ENCODE results near the gene CTIF. TPM values are rescaled to one million over a fixed set of nuclear protein-coding genes. Genes with fewer than 3 reads are reported as not detected.

The CTIF gene
- total and polyA plus RNA-seq, 5 donors, result 41.0 to 78.2 (median 48.5) TPM

DNA sequence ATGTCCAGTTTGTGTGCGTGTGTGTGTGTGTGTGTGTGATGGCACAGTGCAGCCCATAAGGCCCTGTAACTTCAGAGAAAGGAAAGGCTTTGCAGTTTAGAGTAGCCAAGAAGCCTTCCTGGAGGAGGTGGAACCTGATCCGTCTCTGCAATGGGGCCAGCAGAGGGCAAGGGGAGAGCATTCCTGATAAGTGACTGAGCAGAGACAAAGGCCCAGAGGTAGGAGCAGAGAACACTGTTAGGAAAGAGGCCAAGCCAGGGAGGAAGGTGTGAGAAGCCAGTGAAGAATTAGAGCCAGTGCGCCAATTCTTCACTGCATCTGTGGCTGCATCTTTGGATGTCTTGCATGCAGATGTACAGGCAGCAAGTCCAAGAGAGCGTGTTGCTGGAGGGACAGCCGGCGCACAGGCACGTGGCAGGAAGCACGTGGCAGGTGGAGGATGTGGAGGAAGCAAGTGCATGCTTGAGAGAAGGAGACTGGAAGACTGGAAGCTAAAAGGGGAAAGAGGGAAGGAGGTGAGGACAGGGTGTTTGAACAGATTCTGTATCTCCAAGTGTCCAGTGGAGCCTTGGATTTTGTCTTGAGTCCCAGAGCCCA, 196.3 kb downstream of the CTIF start:
- H3K9me3 ChIP-seq (ENCODE audit: control insufficient read depth, low read length), result no peaks in the 10 kb centered on the region
- DNase-seq, result peak in 1 of 3 donors; percentile 49
- no peak for ATAC-seq
- peaks cover 24% of the 10 kb centered on the region for H3K4me1 ChIP-seq (ENCODE audit: control insufficient read depth, insufficient read depth, low read length)
- no peaks in the 10 kb centered on the region for H3K27me3 ChIP-seq (ENCODE audit: control insufficient read depth, insufficient read depth)
- 64% methylated on average over 8 of the region's 8 CpGs for WGBS
- intact Hi-C loops (cut with DNase I), result no loop called here
- no peak overlapping the region for H3K27ac ChIP-seq (ENCODE audit: low read length)
- H3K4me3 ChIP-seq (ENCODE audit: low read length), result no peak overlapping the region

DNA sequence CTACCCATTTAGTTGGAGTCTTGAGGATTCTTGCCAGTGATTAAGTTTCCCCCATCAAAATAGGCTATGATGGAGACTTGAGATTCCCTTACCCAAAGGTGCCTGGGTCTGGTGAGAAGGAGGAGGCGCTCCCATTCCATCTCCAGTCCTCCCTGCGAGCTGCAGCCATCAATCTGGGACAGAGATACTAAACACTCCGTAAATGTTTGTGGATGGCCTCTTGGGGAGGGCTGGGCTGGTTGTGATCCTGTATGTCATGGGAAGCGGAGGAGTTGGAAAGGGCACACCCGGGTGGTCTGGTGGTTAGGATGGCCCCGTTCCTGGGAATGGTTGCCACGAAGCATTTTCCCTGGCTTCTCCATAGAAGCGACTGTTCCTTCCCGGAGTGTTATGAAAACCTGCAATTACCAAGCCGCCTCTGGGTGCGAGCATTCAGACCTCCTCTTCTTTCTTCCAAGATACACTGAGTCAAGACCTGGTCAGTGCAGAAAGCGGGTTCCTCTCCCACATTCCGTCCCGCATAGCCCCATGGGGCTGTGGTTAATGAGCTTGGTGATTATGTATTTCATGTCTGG, 196.9 kb downstream of the CTIF start:
- Histone ChIP-seq H3K4me3 (ENCODE audit: low read length) (no peak overlapping the region), H3K27me3 (ENCODE audit: control insufficient read depth, insufficient read depth) (no peaks in the 10 kb centered on the region), H3K4me1 (ENCODE audit: control insufficient read depth, insufficient read depth, low read length) (peaks cover 24% of the 10 kb centered on the region), H3K9me3 (ENCODE audit: control insufficient read depth, low read length) (no peaks in the 10 kb centered on the region), H3K27ac (ENCODE audit: low read length) (no peak overlapping the region)
- intact Hi-C loops (cut with DNase I), result no loop called here
- DNase-seq (no peak), ATAC-seq (no peak)
- WGBS, result 89% methylated on average over 14 of the region's 14 CpGs

DNA sequence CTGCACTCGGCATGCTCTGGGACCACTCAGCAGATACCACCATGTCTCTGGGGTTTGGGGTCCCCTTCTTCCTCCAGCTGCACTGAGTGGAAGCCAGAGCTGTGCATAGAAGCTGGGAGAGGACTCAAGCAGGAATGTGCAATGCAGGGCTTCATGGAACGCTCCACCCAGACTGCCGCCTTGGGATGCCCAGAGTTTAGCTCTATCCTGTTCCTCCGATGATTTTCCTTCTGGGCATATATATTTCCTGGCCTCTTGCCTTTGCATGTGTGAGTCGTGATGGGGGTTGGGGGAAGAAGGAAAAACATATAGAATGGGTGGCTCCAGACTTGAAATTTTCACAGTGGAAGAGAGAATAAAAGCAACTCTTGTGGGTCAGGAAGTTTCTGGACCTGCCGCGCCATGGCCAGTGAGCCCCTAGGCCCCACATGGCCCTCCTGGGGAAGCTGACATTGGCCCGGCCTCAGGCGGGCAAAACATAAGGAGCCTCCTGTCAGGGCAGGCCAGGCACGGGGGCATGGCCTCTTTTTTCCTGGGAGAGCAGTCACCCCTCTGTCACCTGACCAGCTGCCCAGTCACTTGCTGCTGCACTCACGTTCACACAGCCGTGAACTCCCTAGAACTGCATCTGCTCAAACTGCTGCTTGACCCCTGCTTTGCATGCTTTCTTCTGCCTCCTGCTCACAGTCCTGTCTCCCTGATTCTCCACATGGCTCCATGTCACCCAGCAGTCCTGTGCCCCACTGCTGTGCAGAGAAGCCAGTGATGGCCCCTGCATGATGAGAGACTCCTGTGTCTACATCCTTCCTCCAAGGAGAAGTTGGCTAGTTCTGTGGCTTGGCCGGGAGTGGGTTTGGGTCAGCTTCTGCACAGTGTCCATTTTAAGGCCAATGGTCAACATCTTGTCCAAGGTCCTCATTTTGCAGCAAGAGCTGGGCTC, 197.8 kb downstream of the CTIF start:
- DNase-seq, result no peak
- 87% methylated on average over 13 of the region's 13 CpGs for WGBS
- peaks cover 24% of the 10 kb centered on the region for H3K4me1 ChIP-seq (ENCODE audit: control insufficient read depth, insufficient read depth, low read length)

DNA sequence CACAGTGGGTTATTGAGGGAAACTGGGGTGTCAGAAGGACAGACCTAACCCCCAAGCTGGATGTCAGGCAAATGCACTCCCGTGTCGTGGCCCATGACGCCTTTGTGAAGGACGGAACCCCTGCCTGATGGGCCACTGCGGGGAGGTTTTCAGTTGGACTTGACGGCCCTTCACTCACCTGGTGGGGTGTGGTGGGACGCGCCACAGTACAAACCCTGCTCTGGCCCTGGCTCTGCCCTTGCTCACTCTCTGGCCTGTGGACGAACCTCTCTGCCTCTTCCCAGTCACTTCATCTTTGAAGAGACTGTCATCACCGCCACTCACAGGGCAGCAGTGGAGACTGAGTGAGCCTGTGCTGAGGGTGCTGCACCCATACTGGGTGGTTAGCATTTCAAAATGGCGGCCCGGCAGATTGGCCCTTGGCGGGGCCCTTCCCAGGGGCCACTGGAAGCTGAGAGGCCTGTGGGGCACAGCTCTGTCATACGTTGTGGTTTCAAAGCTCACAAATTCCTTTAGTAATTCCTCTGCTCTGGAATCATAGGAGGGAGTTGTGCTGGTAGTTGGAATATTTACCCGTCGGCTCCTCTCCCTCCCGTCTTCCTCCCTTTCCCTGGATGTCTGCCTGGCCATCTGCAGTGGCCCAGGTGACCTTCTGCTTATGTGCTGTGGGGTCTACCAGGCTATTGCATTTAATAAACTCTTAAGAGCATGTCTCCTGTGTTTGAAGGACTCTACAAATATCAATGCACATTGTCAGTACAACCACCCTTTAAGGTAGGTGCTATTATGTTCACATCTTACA, 200.6 kb downstream of the CTIF start:
- 78% methylated on average over 17 of the region's 17 CpGs for WGBS
- Histone ChIP-seq H3K9me3 (ENCODE audit: control insufficient read depth, low read length) (no peaks in the 10 kb centered on the region), H3K27me3 (ENCODE audit: control insufficient read depth, insufficient read depth) (no peaks in the 10 kb centered on the region), H3K4me3 (ENCODE audit: low read length) (no peak overlapping the region), H3K27ac (ENCODE audit: low read length) (no peak overlapping the region), H3K4me1 (ENCODE audit: control insufficient read depth, insufficient read depth, low read length) (peaks cover 24% of the 10 kb centered on the region)
- intact Hi-C loops (cut with DNase I), result no loop called here
- DNase-seq, result peak in 1 of 3 donors; percentile 49
- no peak for ATAC-seq

More for the DNA sequence above, 197.8 kb downstream of the CTIF start:
- Histone ChIP-seq H3K27ac (ENCODE audit: low read length) (no peak overlapping the region), H3K9me3 (ENCODE audit: control insufficient read depth, low read length) (no peaks in the 10 kb centered on the region), H3K27me3 (ENCODE audit: control insufficient read depth, insufficient read depth) (no peaks in the 10 kb centered on the region), H3K4me3 (ENCODE audit: low read length) (no peak overlapping the region)
- no peak for ATAC-seq
- intact Hi-C loops (cut with DNase I), result no loop called here

DNA sequence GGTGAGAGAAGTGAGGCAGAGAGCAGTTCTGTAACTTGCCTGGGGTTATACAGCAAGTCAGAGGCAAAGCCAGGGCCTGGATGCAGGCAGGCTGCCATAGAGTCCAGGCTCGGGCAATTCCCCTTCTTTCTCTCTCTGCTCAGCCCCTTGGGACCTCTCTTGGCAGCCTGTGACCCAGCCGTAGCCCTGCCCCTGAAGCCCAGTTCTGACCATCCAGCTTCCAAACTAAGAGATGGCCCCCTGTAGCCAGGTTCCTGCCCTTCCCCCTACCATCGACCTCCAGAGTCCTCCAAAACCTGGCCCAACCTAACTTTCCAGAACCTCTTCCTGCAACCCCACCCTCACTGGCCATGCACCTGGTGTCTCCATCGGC, 201.2 kb downstream of the CTIF start:
- 55% methylated on average over 4 of the region's 4 CpGs for WGBS
- peak; percentile 41 to 69 for ATAC-seq
- Histone ChIP-seq H3K27me3 (ENCODE audit: control insufficient read depth, insufficient read depth) (no peaks in the 10 kb centered on the region), H3K4me3 (ENCODE audit: low read length) (no peak overlapping the region), H3K4me1 (ENCODE audit: control insufficient read depth, insufficient read depth, low read length) (peaks cover 22% of the 10 kb centered on the region), H3K9me3 (ENCODE audit: control insufficient read depth, low read length) (no peaks in the 10 kb centered on the region), H3K27ac (ENCODE audit: low read length) (no peak overlapping the region)
- intact Hi-C loops (cut with DNase I), result no loop called here
- peak; percentile 81 to 92 (median 92) for DNase-seq

DNA sequence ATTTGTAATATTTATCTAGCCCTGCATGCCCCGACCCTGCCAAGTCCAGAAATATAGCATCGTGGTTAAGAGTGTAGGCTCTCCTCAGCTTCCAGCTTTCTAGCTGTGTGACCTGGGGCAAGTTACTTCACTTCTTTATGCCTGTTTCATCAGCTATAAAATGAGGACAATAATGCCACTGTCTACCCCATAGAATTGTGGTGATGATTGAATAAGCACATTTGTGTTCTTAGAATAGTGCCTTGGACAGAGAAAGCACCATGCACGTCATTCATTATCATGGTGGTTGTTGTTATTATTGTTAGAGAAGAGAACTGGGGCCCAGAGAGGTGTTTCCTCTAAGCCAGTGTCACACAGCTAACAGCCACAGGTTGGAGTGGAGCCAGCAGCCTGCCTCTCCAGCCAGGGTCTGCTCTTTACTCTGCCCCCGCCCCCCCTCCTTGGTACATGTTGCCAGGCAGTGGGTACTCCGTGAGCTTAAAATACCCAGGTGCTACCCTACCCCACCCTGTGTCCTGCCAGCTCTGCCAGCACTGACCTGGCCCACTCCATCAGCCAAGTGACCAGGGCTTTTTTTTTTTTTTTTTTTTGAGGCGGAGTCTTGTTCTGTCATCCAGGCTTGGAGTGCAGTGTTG, 202.1 kb downstream of the CTIF start:
- WGBS, result 70% methylated on average over 6 of the region's 6 CpGs
- intact Hi-C loops (cut with DNase I), result no loop called here
- Histone ChIP-seq H3K27ac (ENCODE audit: low read length) (no peak overlapping the region), H3K4me1 (ENCODE audit: control insufficient read depth, insufficient read depth, low read length) (peaks cover 20% of the 10 kb centered on the region), H3K4me3 (ENCODE audit: low read length) (no peak overlapping the region), H3K9me3 (ENCODE audit: control insufficient read depth, low read length) (no peaks in the 10 kb centered on the region), H3K27me3 (ENCODE audit: control insufficient read depth, insufficient read depth) (no peaks in the 10 kb centered on the region)
- peak in 2 of 3 donors; percentile 62 to 80 for DNase-seq
- ATAC-seq, result peak in 1 of 2 donors; percentile 35

DNA sequence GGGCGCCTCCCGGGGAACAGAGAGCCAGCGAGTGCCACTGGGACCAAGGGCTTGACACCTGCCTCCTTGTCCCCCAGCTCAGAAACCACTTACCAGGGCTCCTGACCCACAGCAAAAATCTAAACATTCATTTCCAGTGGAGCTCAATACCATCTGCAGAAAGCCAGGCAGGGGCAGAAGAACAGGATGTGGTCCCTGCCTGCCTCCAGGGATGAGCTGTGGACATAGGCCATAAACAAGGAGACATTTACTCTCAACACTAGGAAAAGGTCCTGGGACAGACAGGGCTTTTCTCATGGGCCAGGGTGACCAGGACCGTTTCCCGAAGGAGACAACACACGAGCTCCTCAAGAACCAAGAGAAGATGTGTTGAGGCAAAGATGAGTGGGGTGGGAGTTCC, 203.0 kb downstream of the CTIF start:
- Histone ChIP-seq H3K27me3 (ENCODE audit: control insufficient read depth, insufficient read depth) (no peaks in the 10 kb centered on the region), H3K9me3 (ENCODE audit: control insufficient read depth, low read length) (no peaks in the 10 kb centered on the region), H3K4me1 (ENCODE audit: control insufficient read depth, insufficient read depth, low read length) (peaks cover 20% of the 10 kb centered on the region), H3K4me3 (ENCODE audit: low read length) (no peak overlapping the region), H3K27ac (ENCODE audit: low read length) (peak overlapping the region; percentile 59)
- intact Hi-C loops (cut with DNase I), result no loop called here
- 95% methylated on average over 6 of the region's 6 CpGs for WGBS
- ATAC-seq (no peak), DNase-seq (no peak)

DNA sequence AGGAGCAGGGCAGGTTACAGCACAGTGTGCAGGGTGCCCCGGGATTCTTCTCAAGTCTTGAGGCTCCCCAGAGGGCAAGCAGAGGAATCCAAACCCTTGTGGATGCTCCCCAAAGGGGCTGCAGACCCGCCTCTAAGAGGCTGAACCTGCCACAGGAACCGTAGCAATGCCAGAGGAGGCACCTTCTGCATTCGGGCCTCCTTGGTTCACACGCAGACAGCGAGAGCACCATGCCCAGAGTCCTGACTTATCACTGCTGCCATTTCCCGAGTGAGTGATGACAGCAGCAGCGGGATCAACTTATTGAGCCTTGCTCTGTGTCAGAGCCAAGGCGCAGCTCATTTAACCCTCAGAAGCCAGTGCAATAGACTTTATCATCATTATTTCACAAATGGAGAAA, 203.5 kb downstream of the CTIF start:
- peak overlapping the region; percentile 59 for H3K27ac ChIP-seq (ENCODE audit: low read length)
- H3K27me3 ChIP-seq (ENCODE audit: control insufficient read depth, insufficient read depth), result no peaks in the 10 kb centered on the region
- no peak overlapping the region for H3K4me3 ChIP-seq (ENCODE audit: low read length)
- H3K9me3 ChIP-seq (ENCODE audit: control insufficient read depth, low read length), result no peaks in the 10 kb centered on the region
- H3K4me1 ChIP-seq (ENCODE audit: control insufficient read depth, insufficient read depth, low read length), result peaks cover 20% of the 10 kb centered on the region
- 48% methylated on average over 9 of the region's 9 CpGs for WGBS
- ATAC-seq (no peak), DNase-seq (peak in 1 of 3 donors; percentile 48)
- intact Hi-C loops (cut with DNase I), result no loop called here

DNA sequence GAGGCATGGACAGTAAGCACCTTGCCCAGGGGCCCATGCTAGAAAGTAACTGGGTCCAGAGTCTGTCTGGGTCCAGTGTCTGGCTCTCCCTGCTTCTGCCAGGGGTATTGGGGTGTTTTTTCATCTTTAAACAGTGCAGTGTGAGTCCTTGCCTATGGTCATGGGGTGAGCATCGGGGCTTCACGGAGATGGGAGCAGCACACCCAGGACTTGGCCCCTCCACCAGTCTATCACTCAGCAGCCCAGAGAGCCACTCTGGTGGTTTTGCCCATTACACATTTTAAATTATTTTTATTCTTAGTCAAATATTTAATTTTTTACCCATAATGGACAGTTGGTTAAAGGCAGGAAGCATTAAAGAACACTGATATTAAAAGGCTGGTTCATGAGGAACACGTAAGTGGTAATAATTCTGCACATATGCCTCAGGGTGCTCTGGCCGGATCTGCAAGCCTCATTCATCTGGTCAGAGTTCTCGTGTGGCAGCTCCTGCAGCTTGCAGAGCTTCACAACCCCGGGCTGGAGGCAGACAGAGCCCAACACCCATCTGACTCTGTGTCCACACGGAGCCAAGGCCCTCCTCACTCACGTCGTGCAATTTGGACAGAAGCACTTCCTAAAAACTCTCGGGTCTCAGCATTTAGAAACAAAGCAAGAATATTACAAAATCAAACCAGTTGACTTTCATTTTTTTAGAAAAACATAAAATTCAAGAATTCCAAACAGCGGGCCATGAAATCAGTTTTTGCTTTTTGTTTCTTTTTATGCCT, 204.1 kb downstream of the CTIF start:
- peaks cover 20% of the 10 kb centered on the region for H3K4me1 ChIP-seq (ENCODE audit: control insufficient read depth, insufficient read depth, low read length)
- peak; percentile 81 to 91 (median 90) for DNase-seq
- WGBS, result 23% methylated on average over 11 of the region's 11 CpGs
- H3K9me3 ChIP-seq (ENCODE audit: control insufficient read depth, low read length), result no peaks in the 10 kb centered on the region
- no peak overlapping the region for H3K4me3 ChIP-seq (ENCODE audit: low read length)
- ATAC-seq, result peak; percentile 78 to 79
- H3K27me3 ChIP-seq (ENCODE audit: control insufficient read depth, insufficient read depth), result no peaks in the 10 kb centered on the region
- intact Hi-C loops (cut with DNase I), result no loop called here
- H3K27ac ChIP-seq (ENCODE audit: low read length), result peak overlapping the region; percentile 59

DNA sequence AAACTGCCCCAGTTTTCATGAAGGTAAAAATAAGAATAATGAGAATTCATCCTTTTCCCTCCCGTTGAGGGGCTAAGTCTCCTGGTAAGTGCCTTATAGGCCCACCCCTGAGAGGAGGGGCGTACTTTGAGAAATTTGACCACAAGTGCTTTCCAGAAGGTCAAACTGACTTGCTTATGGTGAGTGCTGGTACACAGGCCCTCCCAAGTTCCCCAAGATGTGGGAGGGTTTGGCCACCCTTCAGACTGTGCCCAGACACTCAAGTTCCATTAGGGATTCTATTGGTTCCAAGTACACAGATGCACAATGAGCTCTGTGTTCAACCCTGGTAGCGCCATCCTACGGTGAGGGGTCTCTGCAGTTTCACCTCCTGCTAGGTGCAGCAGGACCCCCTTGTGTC, 205.1 kb downstream of the CTIF start:
- no peaks in the 10 kb centered on the region for H3K27me3 ChIP-seq (ENCODE audit: control insufficient read depth, insufficient read depth)
- H3K4me1 ChIP-seq (ENCODE audit: control insufficient read depth, insufficient read depth, low read length), result peaks cover 20% of the 10 kb centered on the region
- DNase-seq (no peak), ATAC-seq (no peak)
- 80% methylated on average over 4 of the region's 4 CpGs for WGBS
- intact Hi-C loops (cut with DNase I), result no loop called here
- H3K4me3 ChIP-seq (ENCODE audit: low read length), result no peak overlapping the region
- peak overlapping the region; percentile 47 for H3K27ac ChIP-seq (ENCODE audit: low read length)
- H3K9me3 ChIP-seq (ENCODE audit: control insufficient read depth, low read length), result no peaks in the 10 kb centered on the region
